SKM-1 (cell line): ENCODE results near the gene ACOT4.
"Not testable (repeated sequence)": the region's sequence is repeated elsewhere in the genome, so short reads cannot be mapped to it uniquely, and the experiment has no call there.

Experiments used
- DNase-seq: peaks from one replicate; lab custom pipeline; 2025; ENCODE audit not compliant: unreplicated experiment; lab: John Stamatoyannopoulos, UW

Gene ACOT4

GRCh38 chr14:73591690-73592449, at the start of gene ACOT4:
TSS of gene ACOT4 (plus strand) at chr14:73591873. CDS start at chr14:73591960, 87 bp downstream.
- DNase-seq: no peak

GRCh38 chr14:73542961-73543360, 48.7 kb upstream of the ACOT4 start:
- DNase-seq: not testable (repeated sequence)

- not testable (repeated sequence) for DNase-seq
Measured at GRCh38 chr14:73545353-73545752, 46.3 kb upstream of the ACOT4 start.

GRCh38 chr14:73549097-73549496, 42.6 kb upstream of the ACOT4 start:
- DNase-seq: not testable (repeated sequence)

- DNase-seq: not testable (repeated sequence)
Measured at GRCh38 chr14:73549889-73550524, 41.7 kb upstream of the ACOT4 start.

GRCh38 chr14:73553845-73554244, 37.8 kb upstream of the ACOT4 start:
- no peak for DNase-seq

- not testable (repeated sequence) for DNase-seq
Measured at GRCh38 chr14:73557201-73557600, 34.5 kb upstream of the ACOT4 start.

GRCh38 chr14:73558238-73558637, 33.4 kb upstream of the ACOT4 start:
- not testable (repeated sequence) for DNase-seq

- DNase-seq: not testable (repeated sequence)
Measured at GRCh38 chr14:73562256-73562655, 29.4 kb upstream of the ACOT4 start.

- DNase-seq: not testable (repeated sequence)
Measured at GRCh38 chr14:73562696-73563095, 29.0 kb upstream of the ACOT4 start.

GRCh38 chr14:73566431-73566830, 25.2 kb upstream of the ACOT4 start:
- not testable (repeated sequence) for DNase-seq

GRCh38 chr14:73566935-73567334, 24.7 kb upstream of the ACOT4 start:
- DNase-seq: not testable (repeated sequence)

GRCh38 chr14:73567358-73567757, 24.3 kb upstream of the ACOT4 start:
- DNase-seq: no peak

- no peak for DNase-seq
Measured at GRCh38 chr14:73567951-73568885, 23.5 kb upstream of the ACOT4 start.

- not testable (repeated sequence) for DNase-seq
Measured at GRCh38 chr14:73568886-73569184, 22.8 kb upstream of the ACOT4 start.

- not testable (repeated sequence) for DNase-seq
Measured at GRCh38 chr14:73569185-73569958, 22.3 kb upstream of the ACOT4 start, which contains the start of gene ACOT2. TSS of gene ACOT2 (plus strand) at chr14:73569213. CDS start at chr14:73569241, 28 bp downstream.

- DNase-seq: not testable (repeated sequence)
Measured at GRCh38 chr14:73570913-73571312, 20.8 kb upstream of the ACOT4 start.

- DNase-seq: not testable (repeated sequence)
Measured at GRCh38 chr14:73573034-73573433, 18.6 kb upstream of the ACOT4 start.

- not testable (repeated sequence) for DNase-seq
Measured at GRCh38 chr14:73573740-73574139, 17.9 kb upstream of the ACOT4 start.

- DNase-seq: not testable (repeated sequence)
Measured at GRCh38 chr14:73574251-73574650, 17.4 kb upstream of the ACOT4 start.
